GM19023 (cell line): ENCODE results near the gene CD200R1.

Experiments used
- ATAC-seq: cut with Tn5 transposase; IDR thresholded peaks from one replicate; pipeline ENCODE4 v1.9.1; 2021; ENCODE audit warnings: mild to moderate bottlenecking, moderate library complexity; ENCODE audit not compliant: unreplicated experiment

CD200R1 gene

DNA sequence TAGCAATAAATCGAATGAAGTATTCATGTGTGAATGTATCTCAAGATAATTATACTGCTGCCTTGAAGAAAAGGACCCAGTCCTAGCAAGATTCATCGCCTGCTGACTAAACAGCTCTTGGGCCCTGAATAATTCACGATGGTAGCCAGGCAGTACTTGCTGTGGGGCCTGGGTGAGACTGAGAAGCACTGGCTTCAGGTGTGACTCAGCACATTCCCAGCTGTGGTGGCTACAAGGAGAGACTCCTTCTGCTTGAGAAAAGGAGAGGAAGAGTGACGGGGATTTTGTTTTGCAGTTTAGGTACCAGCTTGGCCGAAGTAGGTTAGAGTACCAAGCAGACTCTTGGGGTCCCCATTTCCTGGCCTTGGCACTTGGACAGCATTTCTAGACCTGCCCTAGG is 80.6 kb downstream of the CD200R1 start:
- no peak for ATAC-seq

DNA sequence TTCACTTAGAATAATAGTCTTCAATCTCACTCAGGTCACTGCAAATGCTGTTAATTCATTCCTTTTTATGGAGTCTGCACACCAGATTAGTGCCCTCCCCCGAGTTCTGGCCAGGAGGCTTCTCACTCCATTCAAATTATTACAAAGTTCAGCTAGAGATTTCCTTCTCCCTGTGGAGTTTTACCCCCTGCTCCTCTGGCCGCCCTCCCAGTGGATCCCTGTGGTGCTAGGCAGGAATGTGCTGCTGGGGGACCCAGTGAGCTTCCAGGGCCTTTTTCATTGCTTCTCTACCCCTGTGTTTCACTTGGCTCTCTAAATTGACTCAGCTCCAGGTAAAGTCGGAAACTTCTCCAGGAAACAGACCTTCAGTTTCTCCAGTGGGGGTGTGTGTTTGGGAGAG is 85.5 kb downstream of the CD200R1 start:
- no peak for ATAC-seq

DNA sequence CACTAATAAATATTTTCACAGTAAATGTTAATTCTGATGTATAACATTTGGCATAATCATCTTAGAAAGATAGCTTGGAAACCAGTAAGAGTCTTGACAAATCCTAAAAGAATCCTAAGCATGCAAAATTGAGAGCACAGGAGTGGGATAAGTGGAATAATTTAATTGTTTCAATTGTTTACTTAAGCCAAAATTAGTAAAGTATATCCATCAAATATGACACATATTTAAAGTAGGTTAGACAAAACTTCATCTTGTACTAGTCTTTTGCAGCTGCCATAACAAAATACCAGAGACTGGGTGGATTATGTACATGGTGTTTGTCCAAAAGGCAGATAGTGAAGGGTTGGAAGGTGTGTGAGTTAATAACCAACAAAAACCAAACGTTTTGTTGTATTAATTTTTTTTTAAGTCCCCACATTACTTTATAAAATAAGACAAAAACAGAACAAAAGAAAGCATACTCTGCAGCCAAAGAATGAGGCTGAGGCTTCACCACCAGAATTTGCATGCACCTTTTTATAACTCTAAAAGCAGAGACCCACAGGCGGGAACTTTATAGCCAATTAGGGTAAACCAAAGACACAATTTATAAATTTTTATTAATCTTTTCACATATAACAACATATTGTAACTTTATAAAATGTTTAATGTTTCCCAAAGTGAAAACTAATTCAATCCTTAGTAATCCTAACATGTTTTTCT is 86.4 kb downstream of the CD200R1 start:
- ATAC-seq, result no peak

DNA sequence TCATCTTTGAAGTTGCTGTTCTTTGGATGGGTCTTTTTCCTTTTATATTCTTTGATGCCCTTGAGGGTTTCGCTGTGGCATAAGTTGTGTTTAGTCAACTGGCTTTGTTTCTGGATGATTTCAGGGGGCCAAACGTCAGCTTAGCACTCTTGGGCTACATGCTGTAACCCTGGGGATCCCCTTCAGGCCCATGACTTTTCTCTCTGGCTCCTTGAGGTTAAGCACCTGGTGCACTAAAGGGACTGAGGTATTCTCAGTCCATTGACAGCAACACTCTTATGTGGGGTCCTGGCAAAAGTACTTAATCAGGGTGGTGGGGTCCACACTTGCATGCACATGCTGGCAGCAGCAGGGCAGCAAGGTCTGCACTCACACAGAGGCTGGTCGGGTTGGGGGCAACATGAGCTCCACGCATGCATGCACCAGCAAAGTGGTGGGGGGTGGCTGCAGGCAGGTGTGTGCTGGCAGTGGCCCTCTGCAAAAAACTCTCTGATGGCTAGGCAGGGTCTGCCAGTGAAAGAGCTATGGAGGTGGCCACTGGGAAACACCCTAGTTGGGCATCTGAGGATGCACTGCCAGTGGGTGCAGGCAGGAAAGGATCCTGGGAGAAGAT is 90.1 kb downstream of the CD200R1 start:
- no peak for ATAC-seq

DNA sequence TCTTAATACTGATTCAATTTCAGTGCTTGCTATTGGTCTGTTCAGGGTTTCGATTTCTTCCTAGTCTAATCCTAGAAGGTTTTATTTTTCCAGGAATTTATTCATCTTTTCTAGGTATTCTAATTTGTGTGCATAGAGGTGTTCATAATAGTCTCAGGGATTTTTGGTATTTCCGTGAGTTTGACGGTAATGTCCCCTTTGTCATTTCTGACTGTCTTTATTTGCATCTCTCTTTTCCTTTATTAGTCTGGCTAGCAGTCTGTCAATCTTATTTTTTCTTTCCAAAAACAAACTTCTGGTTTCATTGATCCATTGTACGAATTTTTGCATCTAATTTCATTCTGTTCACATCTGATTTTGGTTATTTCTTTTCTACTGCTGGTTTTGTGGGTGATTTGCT is 93.0 kb downstream of the CD200R1 start:
- ATAC-seq, result no peak

DNA sequence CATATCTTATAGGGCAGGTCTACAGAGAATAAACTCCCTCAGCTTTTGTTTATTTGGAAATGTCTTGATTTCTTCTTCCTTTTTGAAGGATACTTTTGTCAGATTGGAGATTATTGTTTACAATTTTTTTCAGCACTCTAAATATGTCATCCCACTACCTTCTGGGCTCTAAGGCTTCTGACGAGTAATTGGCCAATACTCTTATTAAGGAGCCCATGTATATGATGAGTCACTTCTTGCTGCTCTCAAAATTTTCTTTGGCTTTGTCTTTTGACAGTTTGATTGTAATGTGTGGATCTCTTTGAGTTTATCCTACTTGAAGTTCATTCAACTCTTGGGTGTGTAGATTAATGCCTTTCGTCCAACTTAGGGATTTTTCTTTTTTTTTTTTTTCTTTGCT is 99.3 kb downstream of the CD200R1 start:
- no peak for ATAC-seq

DNA sequence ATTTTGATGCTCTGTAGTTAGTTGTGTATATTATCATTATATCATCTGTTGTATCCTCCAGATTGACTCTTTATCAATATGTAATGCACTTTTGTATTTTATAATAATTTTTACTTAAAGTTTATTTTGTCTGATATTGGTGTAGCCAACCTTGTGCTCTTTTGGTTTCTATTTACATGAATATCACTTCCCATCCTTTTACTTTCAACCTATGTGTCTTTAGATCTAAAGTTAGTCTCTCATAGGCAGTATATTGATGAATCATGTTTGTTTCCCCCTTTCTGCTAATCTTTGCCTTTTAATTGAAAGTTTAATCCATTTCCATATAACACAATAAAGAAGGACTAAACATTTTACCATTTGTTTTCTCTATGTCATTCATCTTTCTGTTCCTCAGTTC is 100.2 kb downstream of the CD200R1 start:
- no peak for ATAC-seq

DNA sequence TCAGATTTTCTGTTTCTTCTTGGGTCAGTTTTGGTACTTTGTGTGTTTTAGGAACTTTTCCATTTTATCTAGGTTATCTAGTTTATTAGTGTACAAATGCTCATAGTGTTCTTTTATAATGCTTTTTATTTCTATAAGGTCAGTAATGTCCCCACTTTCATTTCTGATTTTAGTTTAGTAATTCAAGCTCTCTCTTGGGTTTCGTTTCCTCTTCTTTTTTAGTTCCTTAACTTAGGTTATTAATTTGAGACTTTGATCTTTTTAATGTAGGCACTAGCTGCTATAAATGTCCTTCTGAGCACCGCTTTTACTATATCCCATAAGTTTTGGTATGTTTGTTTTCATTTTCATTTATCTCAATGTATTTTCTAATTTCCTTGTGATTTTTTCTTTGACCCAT is 101.3 kb downstream of the CD200R1 start:
- no peak for ATAC-seq

DNA sequence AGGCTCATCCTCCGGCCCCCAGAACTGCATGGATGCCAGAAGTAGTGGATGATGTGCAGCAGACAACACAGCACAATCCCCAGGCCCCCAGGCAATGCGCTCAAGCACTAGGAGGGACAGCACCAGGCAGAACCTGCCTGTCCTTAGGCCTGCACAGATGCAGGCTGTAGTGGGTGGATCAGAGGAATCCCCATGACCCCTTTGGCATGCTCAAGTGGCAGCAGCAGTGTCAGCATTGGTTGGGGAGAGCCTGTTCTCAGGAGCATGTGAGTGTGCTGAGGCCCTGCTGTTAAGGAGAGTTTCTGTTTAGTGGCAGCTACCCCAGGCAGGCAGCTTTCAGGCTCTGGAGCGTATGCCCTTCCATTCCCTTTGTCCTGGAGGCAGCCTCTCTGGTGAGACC is 103.2 kb downstream of the CD200R1 start:
- ATAC-seq, result no peak
